Ishikawa (cell line): ENCODE results near the gene PRDX2.

Source experiments
- CEBPB ChIP-seq: IDR thresholded peaks from 2 replicates; pipeline ENCODE4 v1.6.1; 2012
- CREB1 ChIP-seq: IDR thresholded peaks from 2 replicates; pipeline ENCODE4 v1.6.1; 2012; ENCODE audit warnings: low read depth
- EGR1 ChIP-seq: IDR thresholded peaks from 2 replicates; pipeline ENCODE4 v1.6.1; 2012
- EP300 ChIP-seq: IDR thresholded peaks from 2 replicates; pipeline ENCODE4 v1.6.1; 2012; ENCODE audit warnings: borderline replicate concordance
- FOXM1 ChIP-seq: IDR thresholded peaks from 2 replicates; pipeline ENCODE4 v1.6.1; 2012; ENCODE audit warnings: low read depth, borderline replicate concordance
- NFIC ChIP-seq: IDR thresholded peaks from 2 replicates; pipeline ENCODE4 v1.6.1; 2012
- RAD21 ChIP-seq: IDR thresholded peaks from 2 replicates; pipeline ENCODE4 v1.6.1; 2012; ENCODE audit warnings: low read depth
- REST ChIP-seq: IDR thresholded peaks from 2 replicates; pipeline ENCODE4 v1.6.1; 2012; ENCODE audit warnings: low read depth, mild to moderate bottlenecking
- TAF1 ChIP-seq: IDR thresholded peaks from 2 replicates; pipeline ENCODE4 v1.6.1; 2012; ENCODE audit warnings: low read depth, mild to moderate bottlenecking
- TCF12 ChIP-seq: IDR thresholded peaks from 2 replicates; pipeline ENCODE4 v1.6.1; 2012; ENCODE audit warnings: low read depth
- TEAD4 ChIP-seq: IDR thresholded peaks from 2 replicates; pipeline ENCODE4 v1.6.1; 2012
- USF1 ChIP-seq: IDR thresholded peaks from 2 replicates; pipeline ENCODE4 v1.6.1; 2012
- YY1 ChIP-seq: IDR thresholded peaks from 2 replicates; pipeline ENCODE4 v1.6.1; 2012; ENCODE audit warnings: low read depth
- ZBTB7A ChIP-seq: IDR thresholded peaks from 2 replicates; pipeline ENCODE4 v1.6.1; 2012; ENCODE audit warnings: low read depth
- TF ChIP-seq, protein P1 (sequence below): IDR thresholded peaks from 2 replicates; pipeline ENCODE4 v1.6.1; 2012

The PRDX2 gene

GRCh38 chr19:12782424-12783290, 18.9 kb downstream of the PRDX2 start:
- TF ChIP-seq USF1 (0 out of 2 replicates have a peak, but pooled peaks have one; percentile 30), EGR1 (peak; percentile 100), CREB1 (peak; percentile 54; the same call in 1 of the 2 replicates), EP300 (peak; percentile 64; the same call in 1 of the 2 replicates), CEBPB (no peak), FOXM1 (no peak), TAF1 (no peak; the same call in 1 of the 2 replicates), RAD21 (no peak; the same call in 1 of the 2 replicates), REST (no peak), TCF12 (peak; percentile 66), TEAD4 (0 out of 2 replicates have a peak, but pooled peaks have one; percentile 56), ZBTB7A (peak; percentile 99), YY1 (peak; percentile 14; the same call in 1 of the 2 replicates), NFIC (peak; percentile 7; the same call in 1 of the 2 replicates)
- TF ChIP-seq, protein P1, sequence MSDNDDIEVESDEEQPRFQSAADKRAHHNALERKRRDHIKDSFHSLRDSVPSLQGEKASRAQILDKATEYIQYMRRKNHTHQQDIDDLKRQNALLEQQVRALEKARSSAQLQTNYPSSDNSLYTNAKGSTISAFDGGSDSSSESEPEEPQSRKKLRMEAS, result peak; percentile 76

DNA sequence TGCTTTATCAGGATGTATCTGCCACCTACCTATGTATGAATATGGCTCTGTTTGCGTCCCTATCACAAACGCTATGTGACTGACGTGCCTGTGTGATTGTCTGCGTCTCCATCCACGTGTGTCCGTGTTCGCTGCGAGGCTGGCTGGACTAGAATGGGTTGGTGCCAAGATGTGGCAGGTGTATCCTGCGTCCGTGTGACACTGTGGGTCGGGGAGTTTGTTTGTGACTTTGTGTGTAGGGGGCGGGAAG, 19.5 kb downstream of the PRDX2 start:
- TF ChIP-seq EP300 (no peak), TEAD4 (no peak), CREB1 (no peak), USF1 (no peak), RAD21 (no peak), ZBTB7A (no peak), TAF1 (no peak), TCF12 (no peak), YY1 (no peak), NFIC (no peak), REST (no peak), EGR1 (no peak), FOXM1 (no peak)

- TF ChIP-seq, protein P1, result no peak
- TF ChIP-seq NFIC (peak; percentile 54; the same call in 1 of the 2 replicates), TEAD4 (no peak), TCF12 (0 out of 2 replicates have a peak, but pooled peaks have one; percentile 38), USF1 (no peak), YY1 (no peak), FOXM1 (no peak), CEBPB (no peak), EGR1 (no peak)
Observed at GRCh38 chr19:12779162-12779993, 22.2 kb downstream of the PRDX2 start.

- TF ChIP-seq CEBPB (no peak), EGR1 (no peak), CREB1 (no peak), TCF12 (no peak), ZBTB7A (no peak), RAD21 (no peak), NFIC (no peak), USF1 (no peak), REST (no peak), YY1 (no peak)
- TF ChIP-seq, protein P1, result no peak
Observed at GRCh38 chr19:12778905-12779161, 22.8 kb downstream of the PRDX2 start.
